LHCN-M2 (cell line): ENCODE measurements around the gene BSX. TPM values are rescaled to one million over a fixed set of nuclear protein-coding genes. Genes with fewer than 3 reads are reported as not detected.

Source experiments
- DNase-seq: peaks from one replicate; pipeline ENCODE4 v3.0.0-alpha.2; 2012; ENCODE audit warnings: low read depth
- total RNA-seq: library from RNA; depleted of rRNA; stranded (reverse); fragments of >200 nt; gene quantifications from 2 replicates; pipeline ENCODE4 v1.2.3, GENCODE V29; 2014; rRNA removed

Gene BSX
- total RNA-seq, 1 experiment from 2014 or later = not detected

DNA sequence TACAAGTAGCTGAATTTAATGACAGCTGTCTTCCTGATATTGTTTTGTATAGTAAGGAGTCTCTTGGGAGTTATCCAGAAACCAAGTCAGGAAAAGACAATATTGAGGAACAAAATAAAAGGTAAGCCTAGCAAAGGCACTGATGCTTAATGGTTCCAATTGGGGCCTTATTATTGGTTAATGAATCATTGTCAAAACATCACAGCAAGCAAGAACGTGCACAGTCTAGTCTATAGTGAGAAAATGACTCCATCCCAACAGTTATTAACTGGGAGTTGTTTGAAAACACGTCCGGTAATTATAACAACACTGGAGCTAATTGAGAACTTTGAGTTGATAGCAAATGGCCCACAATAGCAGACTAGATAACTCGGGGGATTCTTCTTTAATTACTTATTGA is 17.7 kb downstream of the BSX start:
- no peak for DNase-seq

DNA sequence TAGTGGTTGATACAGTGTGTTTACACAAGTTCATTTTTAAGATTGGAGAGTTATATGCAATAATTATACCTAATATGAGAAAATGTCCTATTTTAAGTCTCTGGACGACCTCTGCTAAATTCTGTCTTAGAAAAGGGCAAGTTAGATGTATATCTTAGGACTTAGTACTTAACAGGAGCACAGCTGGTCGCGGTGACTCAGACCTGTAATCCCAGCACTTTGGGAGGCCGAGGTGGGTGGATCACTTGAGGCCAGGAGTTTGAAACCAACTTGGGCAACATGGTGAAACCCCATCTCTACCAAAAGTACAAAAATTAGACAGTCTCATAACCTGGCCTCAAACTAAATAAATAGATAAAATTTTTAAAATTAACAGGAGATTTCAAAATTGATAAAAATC is 27.2 kb downstream of the BSX start:
- peak; percentile 12 for DNase-seq

DNA sequence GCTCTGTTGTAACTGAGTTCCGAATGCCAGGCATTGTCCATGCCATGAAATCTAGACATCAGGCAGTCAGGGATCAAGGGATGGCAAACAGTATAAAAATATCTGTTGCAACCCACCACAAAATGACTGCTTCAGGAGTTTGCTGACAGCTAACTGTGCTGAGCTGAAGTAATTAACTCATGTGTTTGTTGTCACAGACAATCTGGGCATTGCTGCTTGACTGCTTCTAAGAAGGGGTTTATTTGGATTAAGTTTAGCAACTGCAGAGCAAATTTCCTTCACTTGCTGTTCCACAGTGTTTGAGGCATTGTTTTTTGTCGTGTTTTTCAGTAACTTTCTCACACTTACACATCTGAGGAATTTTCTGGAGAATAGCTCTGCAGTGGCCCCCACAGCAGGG is 30.4 kb downstream of the BSX start:
- DNase-seq = no peak

DNA sequence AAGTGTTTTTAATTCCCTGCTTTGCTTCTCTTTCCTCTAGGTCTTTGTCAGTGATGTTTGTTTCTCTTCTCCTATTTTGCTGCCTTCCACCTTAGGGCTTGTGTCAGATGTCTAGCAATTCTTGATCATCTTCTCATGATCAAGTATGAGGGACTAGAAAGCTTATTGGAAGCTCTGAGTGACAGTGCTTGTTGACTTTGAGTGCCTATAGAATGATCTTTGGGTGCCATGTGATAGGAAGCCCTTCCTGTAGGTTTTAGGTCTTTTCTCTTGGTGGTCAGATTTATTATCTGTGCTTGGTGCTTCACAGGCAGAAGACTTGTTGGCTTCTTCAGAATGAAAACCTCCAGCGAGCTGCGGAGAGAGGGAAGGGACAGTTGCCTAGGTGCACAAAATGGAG is 43.1 kb downstream of the BSX start:
- DNase-seq = no peak

DNA sequence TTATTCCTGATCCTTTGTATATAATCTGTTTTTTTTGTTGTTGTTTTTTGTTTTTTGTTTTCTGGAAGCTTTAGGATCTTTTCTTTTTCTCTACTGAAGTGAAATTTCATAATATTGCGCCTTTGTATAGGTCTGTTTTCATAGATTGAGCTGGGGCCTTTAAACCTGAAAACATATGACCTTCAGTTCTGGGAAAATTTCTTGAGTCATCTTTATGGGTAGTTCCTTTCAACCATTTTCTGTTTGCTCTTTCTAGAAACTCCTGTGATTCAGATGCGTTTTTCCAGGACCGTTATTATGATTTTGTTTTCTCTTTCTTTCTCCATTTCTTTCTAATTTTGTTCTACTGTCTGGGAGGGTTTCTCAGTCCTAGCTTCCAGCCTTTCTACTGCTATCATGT is 43.7 kb downstream of the BSX start:
- no peak for DNase-seq

DNA sequence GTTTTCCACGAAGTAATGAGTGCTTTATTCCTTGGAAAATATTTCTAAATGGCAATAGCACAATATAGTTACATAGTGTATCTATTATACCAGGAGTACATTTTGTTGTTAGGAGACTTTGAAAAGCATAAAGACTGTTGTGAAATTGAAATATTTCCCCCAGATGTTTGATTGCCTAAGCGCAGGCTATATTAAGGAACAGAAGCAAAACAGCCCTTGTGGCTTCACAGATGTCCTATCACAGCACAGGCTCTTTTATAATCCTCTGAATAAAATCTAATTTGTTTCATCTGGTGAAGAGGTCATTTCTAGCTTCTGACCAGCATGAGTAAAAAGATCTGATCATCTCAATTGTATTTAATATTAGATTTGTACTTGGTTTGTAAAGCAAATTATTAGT is 48.2 kb downstream of the BSX start:
- no peak for DNase-seq

DNA sequence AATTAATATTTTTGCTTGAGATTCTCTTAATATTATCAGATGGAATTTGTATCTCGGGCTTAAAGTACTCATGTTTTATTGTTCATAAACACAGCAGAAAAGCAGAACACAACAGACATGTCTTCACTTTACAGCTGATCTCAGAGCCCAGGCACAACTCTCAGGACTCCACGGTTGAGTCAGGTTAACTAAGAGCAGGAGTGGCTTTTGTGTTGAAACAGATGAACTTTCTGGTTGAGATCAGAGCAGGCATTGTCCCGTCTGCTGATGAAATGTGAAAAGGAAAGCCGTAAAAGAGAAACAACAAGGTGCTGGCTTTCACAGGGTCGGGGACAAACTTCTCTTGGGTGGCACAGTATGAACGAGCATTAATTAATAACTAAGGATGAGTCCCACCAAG is 50.1 kb downstream of the BSX start:
- DNase-seq = no peak

Other genes with a start within 250 kb of the BSX start
- gene CRTAM, start 143.3 kb downstream of the BSX start, total RNA-seq = not detected in 2 replicates
- 0.38 and 0.52 TPM in 2 replicates for gene JHY, start 99.1 kb downstream of the BSX start, total RNA-seq
- 2,360 and 2,955 TPM in 2 replicates for gene HSPA8, start 80.3 kb upstream of the BSX start, total RNA-seq
- 65.3 and 68.0 TPM in 2 replicates for gene CLMP, start 213.4 kb upstream of the BSX start, total RNA-seq